IMR-90 (cell line): Measurements from ENCODE around the gene ABHD1. TPM values are rescaled to one million over a fixed set of nuclear protein-coding genes. Genes with fewer than 3 reads are reported as not detected.

Source experiments
- ATAC-seq: fragments of 200-7000 bp; cut with Tn5 transposase; 2 replicates; pipeline ENCODE4 v1.9.1; 2020; ENCODE audit warnings: low read depth, mild to moderate bottlenecking, moderate library complexity
- BruUV-seq: library from RNA; stranded (reverse); fragments of 400-500 nt; replicated peaks from 2 replicates; lab custom pipeline; 2021; lab: Mats Ljungman, UMichigan
- CTCF ChIA-PET: fragments of 300-600 bp; formaldehyde crosslinking; extraction: SDS; loops from one replicate; lab custom pipeline; 2021; ENCODE audit warnings: antibody characterized with exemption; lab: Yijun Ruan, JAX
- POLR2A ChIA-PET: fragments of 300-600 bp; sonication (Branson Sonifier 250); formaldehyde crosslinking; loops from one replicate; lab custom pipeline; 2022; ENCODE audit warnings: antibody characterized with exemption; ENCODE audit not compliant: unreplicated experiment; lab: Charles Lee
- DNase-seq: peaks from one replicate; pipeline ENCODE4 v3.0.0; 2013
- H2AFZ ChIP-seq: replicated peaks from 2 replicates; pipeline ENCODE3; 2013; ENCODE audit warnings: low read length, mild to moderate bottlenecking; ENCODE audit not compliant: poor library complexity
- H2AK5ac ChIP-seq: 2 replicates; pipeline ENCODE4 v1.6.1; 2013; ENCODE audit warnings: low read depth, low read length, inconsistent platforms
- H2AK9ac ChIP-seq: replicated peaks from 2 replicates; pipeline ENCODE3; 2013; ENCODE audit warnings: mild to moderate bottlenecking, low read depth, low read length, moderate library complexity; ENCODE audit not compliant: poor library complexity
- H2BK120ac ChIP-seq: 2 replicates; pipeline ENCODE4 v1.6.1; 2013; ENCODE audit warnings: low read depth, low read length, inconsistent platforms
- H2BK15ac ChIP-seq: 3 replicates; pipeline ENCODE4 v1.6.1; 2013; ENCODE audit warnings: low read depth, low read length, inconsistent platforms
- H2BK20ac ChIP-seq: 2 replicates; pipeline ENCODE4 v1.6.1; 2013; ENCODE audit warnings: low read depth, mild to moderate bottlenecking, inconsistent platforms, low read length, moderate library complexity
- H2BK5ac ChIP-seq: 2 replicates; pipeline ENCODE4 v1.6.1; 2013; ENCODE audit warnings: mild to moderate bottlenecking, low read depth, low read length, inconsistent platforms; ENCODE audit not compliant: poor library complexity, severe bottlenecking
- H3K14ac ChIP-seq: replicated peaks from 2 replicates; pipeline ENCODE4 v1.6.1; 2013; ENCODE audit warnings: low read depth, low read length, inconsistent platforms
- H3K18ac ChIP-seq: 2 replicates; pipeline ENCODE4 v1.6.1; 2013; ENCODE audit warnings: low read depth, low read length, control low read depth
- H3K23ac ChIP-seq: 2 replicates; pipeline ENCODE4 v1.6.1; 2013; ENCODE audit warnings: low read depth, low read length, inconsistent platforms
- H3K27ac ChIP-seq: 2 replicates; pipeline ENCODE4 v1.5.1; 2013; ENCODE audit warnings: mild to moderate bottlenecking, control low read depth, low read length; ENCODE audit not compliant: insufficient read depth
- H3K27me3 ChIP-seq: 2 replicates; pipeline ENCODE4 v1.6.1; 2013; ENCODE audit warnings: low read length; ENCODE audit not compliant: control insufficient read depth, insufficient read depth
- H3K36me3 ChIP-seq: 2 replicates; pipeline ENCODE4 v1.6.1; 2013; ENCODE audit warnings: low read length, mixed read lengths; ENCODE audit not compliant: control insufficient read depth, insufficient read depth
- H3K4ac ChIP-seq: 2 replicates; pipeline ENCODE4 v1.6.1; 2013; ENCODE audit warnings: low read depth, low read length, inconsistent platforms
- H3K4me1 ChIP-seq: 2 replicates; pipeline ENCODE4 v1.6.1; 2013; ENCODE audit warnings: low read length, mixed read lengths; ENCODE audit not compliant: control insufficient read depth, insufficient read depth
- H3K4me2 ChIP-seq: 2 replicates; pipeline ENCODE4 v1.6.1; 2013; ENCODE audit warnings: low read depth, mild to moderate bottlenecking, control low read depth, low read length, moderate library complexity
- H3K4me3 ChIP-seq: 2 replicates; pipeline ENCODE4 v1.5.1; 2013; ENCODE audit warnings: low read depth, mild to moderate bottlenecking, control low read depth, low read length, moderate library complexity; ENCODE audit not compliant: insufficient read depth
- H3K56ac ChIP-seq: 2 replicates; pipeline ENCODE4 v1.6.1; 2013; ENCODE audit warnings: low read length, inconsistent platforms; ENCODE audit not compliant: insufficient read depth; ENCODE audit errors: extremely low read depth
- H3K79me1 ChIP-seq, 2 experiments: 2 replicates each; pipeline ENCODE4 v1.6.1; 2013; ENCODE audit warnings: low read length in 2 of 2, inconsistent platforms in 1 of 2, low read depth in 1 of 2
- H3K9ac ChIP-seq: 2 replicates; pipeline ENCODE4 v1.6.1; 2013; ENCODE audit warnings: low read depth, low read length, control low read depth
- H3K9me1 ChIP-seq: 2 replicates; pipeline ENCODE4 v1.6.1; 2013; ENCODE audit warnings: low read length, inconsistent platforms; ENCODE audit not compliant: insufficient read depth
- H3K9me3 ChIP-seq: 2 replicates; pipeline ENCODE4 v1.6.1; 2013; ENCODE audit warnings: low read length; ENCODE audit not compliant: control insufficient read depth, insufficient read depth
- H4K20me1 ChIP-seq: 2 replicates; pipeline ENCODE4 v1.6.1; 2013; ENCODE audit warnings: low read length, inconsistent platforms; ENCODE audit not compliant: insufficient read depth
- H4K5ac ChIP-seq: 2 replicates; pipeline ENCODE4 v1.6.1; 2013; ENCODE audit warnings: mild to moderate bottlenecking, low read depth, low read length, control low read depth
- H4K8ac ChIP-seq, 2 experiments: 2 replicates each; pipeline ENCODE4 v1.6.1; 2013; ENCODE audit warnings: low read depth in 2 of 2, low read length in 2 of 2, control low read depth in 1 of 2, inconsistent platforms in 1 of 2
- H4K91ac ChIP-seq: 2 replicates; pipeline ENCODE4 v1.6.1; 2013; ENCODE audit warnings: low read depth, low read length, inconsistent platforms; ENCODE audit not compliant: insufficient read depth
- CEBPB ChIP-seq: IDR thresholded peaks from 2 replicates; pipeline ENCODE4 v1.6.1; 2012; ENCODE audit warnings: low read depth, low read length, improper control_type of control experiment
- CHD1 ChIP-seq: IDR thresholded peaks from 2 replicates; pipeline ENCODE4 v1.6.1; 2012; ENCODE audit warnings: low read depth, low read length, improper control_type of control experiment
- CTCF ChIP-seq: conservative IDR thresholded peaks from 2 replicates; pipeline ENCODE4 v1.5.1; 2012; ENCODE audit warnings: mild to moderate bottlenecking, low read depth, low read length, improper control_type of control experiment
- MAZ ChIP-seq: IDR thresholded peaks from 2 replicates; pipeline ENCODE4 v1.6.1; 2012; ENCODE audit warnings: low read depth, mild to moderate bottlenecking, low read length, improper control_type of control experiment, moderate library complexity, borderline replicate concordance
- RAD21 ChIP-seq: IDR thresholded peaks from 2 replicates; pipeline ENCODE4 v1.6.1; 2012; ENCODE audit warnings: low read length, improper control_type of control experiment
- RCOR1 ChIP-seq: IDR thresholded peaks from 2 replicates; pipeline ENCODE4 v1.6.1; 2012; ENCODE audit warnings: mild to moderate bottlenecking, low read length, improper control_type of control experiment; ENCODE audit not compliant: insufficient replicate concordance
- USF2 ChIP-seq: fragments of 150-350 bp; IDR thresholded peaks from 2 replicates; pipeline ENCODE4 v1.6.1; 2017; ENCODE audit warnings: mild to moderate bottlenecking, antibody characterized with exemption, low read length, low read depth
- WGBS, 2 experiments: methylation state at CpG; one replicate each; pipeline versions ENCODE4 v1.1.5 to v1.1.7; 2013; ENCODE audit warnings: missing lambda C conversion rate in 2 of 2; ENCODE audit not compliant: insufficient read length in 1 of 2; ENCODE audit errors: extremely low coverage in 2 of 2; 5-methylcytosine and 5-hydroxymethylcytosine counted together
- dilution Hi-C: fragments of 300-500 bp; cut with HindIII; formaldehyde crosslinking; loops from one replicate; pipeline ENCODE4 v1.14.3; 2018; ENCODE audit warnings: low sequenced_read_pairs; ENCODE audit not compliant: unreplicated experiment
- in situ Hi-C: fragments of 300-500 bp; cut with MboI; formaldehyde crosslinking; loops from 3 replicates; pipeline ENCODE4 v1.14.3; 2019; ENCODE audit warnings: low sequenced_read_pairs, inconsistent platforms, mixed read lengths
- intact Hi-C: fragments of 100-400 bp; cut with micrococcal nuclease; formaldehyde crosslinking; loops from 2 replicates; pipeline ENCODE4 v1.10.0; 2022
- polyA plus RNA-seq, 3 experiments: library from polyadenylated mRNA; depleted of rRNA; stranded (reverse); fragments of >200 nt; gene quantifications; 2 replicates each; pipeline ENCODE4 v1.2.3, GENCODE V29; 2012; ENCODE audit warnings: low replicate concordance in 1 of 3
- total RNA-seq: library from RNA; depleted of rRNA; stranded (reverse); fragments of >200 nt; gene quantifications from 2 replicates; pipeline ENCODE4 v1.2.3, GENCODE V29; 2012

The ABHD1 gene
- total and polyA plus RNA-seq, 2 of the 4 experiments (the other 2 are of a cell fraction) = 0.24 TPM; not detected in 1

GRCh38 chr2:27177441-27178351 lies 54.1 kb downstream of the ABHD1 start (continued):
- TF ChIP-seq CTCF (no peak), CEBPB (no peak)

GRCh38 chr2:27178469-27178868 lies 54.9 kb downstream of the ABHD1 start:
- no peak overlapping the region for H3K4me3 ChIP-seq
- no peak overlapping the region for H4K8ac ChIP-seq
- H3K4ac ChIP-seq = no peak overlapping the region
- H3K14ac ChIP-seq = no peak overlapping the region
- dilution Hi-C loops = no loop called here
- no CpG with 5 or more reads among the region's 3 CpGs for WGBS, 2 experiments
- H4K91ac ChIP-seq = no peak overlapping the region
- in situ Hi-C loops = no loop called here
- DNase-seq (no peak), ATAC-seq (no peak)
- H4K5ac ChIP-seq = no peak overlapping the region
- H2AFZ ChIP-seq = no peak overlapping the region
- H2BK120ac ChIP-seq = no peak overlapping the region
- H3K4me1 ChIP-seq = peaks cover 8% of the 10 kb centered on the region
- ChIA-PET POLR2A (no interaction called here), CTCF (interaction anchor here (0.6 kb wide), 1 partner anchor 125 kb away, joined by 6 read pairs; no protein-coding TSS in a partner anchor)
- H3K36me3 ChIP-seq = no peaks in the 10 kb centered on the region
- intact Hi-C loops = no loop called here
- no peak overlapping the region for H2AK5ac ChIP-seq
- no peak overlapping the region for H2BK15ac ChIP-seq
- H3K23ac ChIP-seq = no peak overlapping the region
- no peak overlapping the region for H3K18ac ChIP-seq
- peaks cover 25% of the 10 kb centered on the region for H3K27me3 ChIP-seq
- no peak overlapping the region for H2BK20ac ChIP-seq
- H2AK9ac ChIP-seq = no peak overlapping the region
- no peak overlapping the region for H3K9ac ChIP-seq
- no TSS peak for BruUV-seq
- H3K79me1 ChIP-seq = no peaks in the 10 kb centered on the region
- H3K9me1 ChIP-seq = peaks cover 7% of the 10 kb centered on the region; the same call in 1 of the 2 replicates
- H2BK5ac ChIP-seq = no peak overlapping the region
- H3K9me3 ChIP-seq = peaks cover under 1% of the 10 kb centered on the region; the same call in 1 of the 2 replicates
- no peak overlapping the region for H3K56ac ChIP-seq
- no peak overlapping the region for H3K4me2 ChIP-seq
- H3K27ac ChIP-seq = no peak overlapping the region
- H4K20me1 ChIP-seq = no peaks in the 10 kb centered on the region
- TF ChIP-seq RCOR1 = no peak
- TF ChIP-seq USF2 = no peak
- no peak for TF ChIP-seq MAZ
- no peak for TF ChIP-seq RAD21
- no peak for TF ChIP-seq CTCF
- no peak for TF ChIP-seq CHD1
